K562 (cell line): ENCODE results near the gene BBS1. TPM values are rescaled to one million over a fixed set of nuclear protein-coding genes. Genes with fewer than 3 reads are reported as not detected.
A peak's percentile ranks its signal among the peaks of the same experiment; 100 is the strongest.

Source experiments
- BRD4 ChIP-seq: fragments of 200-600 bp; sonication (generic); IDR thresholded peaks from 2 replicates; pipeline ENCODE4 v1.6.1; 2017; ENCODE audit warnings: inconsistent platforms
- CREB3L1 ChIP-seq: fragments of 450-650 bp; IDR thresholded peaks from 2 replicates; pipeline ENCODE4 v1.6.1; 2014; ENCODE audit warnings: low read depth, mild to moderate bottlenecking, moderate library complexity, borderline replicate concordance
- DMBX1 ChIP-seq: fragments of 250-450 bp; sonication (Bioruptor Pico); IDR thresholded peaks from 2 replicates; pipeline ENCODE4 v1.8.0; 2022; ENCODE audit warnings: inconsistent platforms, mild to moderate bottlenecking, moderate library complexity, borderline replicate concordance
- FOXO4 ChIP-seq: fragments of 450-650 bp; formaldehyde crosslinking; IDR thresholded peaks from 2 replicates; pipeline ENCODE4 v1.4.0; 2020; ENCODE audit warnings: mild to moderate bottlenecking, moderate library complexity
- GTF3C2 ChIP-seq: IDR thresholded peaks from 3 replicates; pipeline ENCODE4 v1.6.1; 2011; ENCODE audit warnings: borderline replicate concordance, mild to moderate bottlenecking, moderate library complexity; ENCODE audit not compliant: insufficient read length; ENCODE audit errors: extremely low read depth
- KAT8 ChIP-seq: fragments of 450-650 bp; IDR thresholded peaks from 2 replicates; pipeline ENCODE4 v1.6.1; 2016; ENCODE audit warnings: low read depth, mild to moderate bottlenecking
- MBD1 ChIP-seq: fragments of 250-450 bp; sonication (Bioruptor Pico); IDR thresholded peaks from 2 replicates; pipeline ENCODE4 v1.8.0; 2022; ENCODE audit warnings: inconsistent platforms
- MLLT1 ChIP-seq, 2 experiments: fragments of 450-650 bp; IDR thresholded peaks; 2 replicates each; pipeline ENCODE4 v1.6.1; 2016
- NCOA6 ChIP-seq: fragments of 450-650 bp; IDR thresholded peaks from 2 replicates; pipeline ENCODE4 v1.6.1; 2017; ENCODE audit warnings: mild to moderate bottlenecking
- POLR2A ChIP-seq: fragments of 450-650 bp; conservative IDR thresholded peaks from 2 replicates; pipeline ENCODE4 v1.6.1; 2016
- RNF219 ChIP-seq: fragments of 250-450 bp; sonication (Bioruptor Pico); IDR thresholded peaks from 2 replicates; pipeline ENCODE4 v1.5.0; 2022; ENCODE audit warnings: mild to moderate bottlenecking
- RUNX1 ChIP-seq: sonication (generic); IDR thresholded peaks from 2 replicates; pipeline ENCODE4 v1.6.1; 2016; ENCODE audit warnings: antibody characterized with exemption, low read depth
- THRA ChIP-seq: fragments of 450-650 bp; IDR thresholded peaks from 2 replicates; pipeline ENCODE4 v1.6.1; 2017; ENCODE audit warnings: mild to moderate bottlenecking, moderate library complexity
- ZC3H4 ChIP-seq: sonication (generic); formaldehyde crosslinking; IDR thresholded peaks from 2 replicates; pipeline ENCODE4 v1.9.0; 2021; ENCODE audit warnings: missing genetic modification reagents, borderline replicate concordance
- ZNF23 ChIP-seq: fragments of 250-450 bp; sonication (Bioruptor Pico); IDR thresholded peaks from 2 replicates; pipeline ENCODE4 v1.4.0; 2020; ENCODE audit warnings: mild to moderate bottlenecking
- polyA plus RNA-seq, 8 experiments: library from polyadenylated mRNA; depleted of rRNA in 4 of 8; stranded (reverse) in 5 of 8; unstranded in 3 of 8; fragments of >200 nt; fragmentation: Nextera tagmentation in 2 of 8; fragmentation: Illumina TruSeq in 1 of 8; extraction: Ambion mirVana in 2 of 8; extraction: Trizol in 1 of 8; gene quantifications; 2 replicates each; pipeline versions ENCODE4 v1.2.1 to v1.2.3, GENCODE V29; 2011 to 2014; ENCODE audit warnings: inconsistent platforms in 1 of 8, missing spikeins in 1 of 8
- total RNA-seq, 7 experiments: library from RNA; depleted of rRNA in 6 of 7; stranded (reverse); fragments of >200 nt in 6 of 7; fragmentation: Illumina TruSeq in 2 of 7; extraction: Trizol in 2 of 7; gene quantifications; 2 replicates each; pipeline versions ENCODE4 v1.2.1 to v1.2.3, GENCODE V29; 2011 to 2021; ENCODE audit warnings: low replicate concordance in 1 of 7

BBS1 gene
- total and polyA plus RNA-seq, 9 of the 15 experiments (the other 6 are each of a cell fraction or from before 2014, with no cell fraction given), result 9.0 to 19.8 (median 12.1) TPM

- TF ChIP-seq CREB3L1 (peak; percentile 72; the same call in 1 of the 2 replicates), DMBX1 (CRISPR knock-in tag) (no peak), FOXO4 (no peak), GTF3C2 (no peak), BRD4 (no peak), POLR2A (peak; percentile 83), KAT8 (no peak), NCOA6 (peak; percentile 70; the same call in 1 of the 2 replicates), RUNX1 (no peak), MLLT1 (IDR thresholded peaks at IDR 0.05) (no peak), ZNF23 (no peak), RNF219 (CRISPR knock-in tag) (no peak), THRA (no peak), MBD1 (CRISPR knock-in tag) (no peak), ZC3H4 (CRISPR knock-in tag) (no peak)
Observed at GRCh38 chr11:66545701-66546367, 35.4 kb downstream of the BBS1 start, which contains the start of gene ZDHHC24 (continued).
